SK-N-SH treated with all-trans-retinoic acid at 6 μM for 48 hours (cell line): ENCODE data around the gene DTWD2.
"Not testable (repeated sequence)": the region's sequence is repeated elsewhere in the genome, so short reads cannot be mapped to it uniquely, and the experiment has no call there.

ENCODE experiments used
- ATAC-seq: fragments of 200-7000 bp; cut with Tn5 transposase; 3 replicates; pipeline ENCODE4 v1.9.1; 2020; ENCODE audit warnings: mild to moderate bottlenecking, moderate library complexity
- ARNTL ChIP-seq: fragments of 450-650 bp; formaldehyde crosslinking; IDR thresholded peaks from 2 replicates; pipeline ENCODE4 v1.5.0; 2020; ENCODE audit warnings: low read depth, mild to moderate bottlenecking, moderate library complexity, borderline replicate concordance
- BACH2 ChIP-seq: fragments of 250-450 bp; sonication (Bioruptor Pico); IDR thresholded peaks from 2 replicates; pipeline ENCODE4 v1.9.0; 2021; ENCODE audit warnings: mild to moderate bottlenecking, borderline replicate concordance
- CREB5 ChIP-seq: fragments of 250-450 bp; sonication (Bioruptor Pico); IDR thresholded peaks from 2 replicates; pipeline ENCODE4 v1.5.1; 2020; ENCODE audit warnings: low read depth, mild to moderate bottlenecking, moderate library complexity
- CSDC2 ChIP-seq: fragments of 250-450 bp; sonication (Bioruptor Pico); IDR thresholded peaks from 2 replicates; pipeline ENCODE4 v1.5.0; 2020; ENCODE audit warnings: mild to moderate bottlenecking, moderate library complexity
- ESRRG ChIP-seq: fragments of 250-450 bp; sonication (Bioruptor Pico); IDR thresholded peaks from 2 replicates; pipeline ENCODE4 v1.6.1; 2021; ENCODE audit warnings: mild to moderate bottlenecking
- GLIS3 ChIP-seq: fragments of 250-450 bp; sonication (Bioruptor Pico); IDR thresholded peaks from 2 replicates; pipeline ENCODE4 v1.5.0; 2020; ENCODE audit warnings: mild to moderate bottlenecking, moderate library complexity
- OSR1 ChIP-seq: fragments of 250-450 bp; sonication (Bioruptor Pico); IDR thresholded peaks from 2 replicates; pipeline ENCODE4 v1.8.0; 2022; ENCODE audit warnings: moderate library complexity, mild to moderate bottlenecking, inconsistent platforms
- POU6F1 ChIP-seq: fragments of 250-450 bp; sonication (Bioruptor Pico); IDR thresholded peaks from 2 replicates; pipeline ENCODE4 v1.8.0; 2021; ENCODE audit warnings: low read depth, mild to moderate bottlenecking, moderate library complexity, borderline replicate concordance
- RARB ChIP-seq: fragments of 250-450 bp; sonication (Bioruptor Pico); IDR thresholded peaks from 2 replicates; pipeline ENCODE4 v1.8.0; 2021; ENCODE audit warnings: mild to moderate bottlenecking, moderate library complexity
- SNAI2 ChIP-seq: fragments of 250-450 bp; sonication (Bioruptor Pico); IDR thresholded peaks from 2 replicates; pipeline ENCODE4 v1.5.0; 2020; ENCODE audit warnings: mild to moderate bottlenecking, moderate library complexity
- TCF4 ChIP-seq: fragments of 250-450 bp; sonication (Bioruptor Pico); IDR thresholded peaks from 2 replicates; pipeline ENCODE4 v1.8.0; 2021; ENCODE audit warnings: mild to moderate bottlenecking, moderate library complexity, borderline replicate concordance
- TSHZ2 ChIP-seq: fragments of 250-450 bp; sonication (Bioruptor Pico); IDR thresholded peaks from 2 replicates; pipeline ENCODE4 v1.5.0; 2020; ENCODE audit warnings: mild to moderate bottlenecking, moderate library complexity
- ZC3H10 ChIP-seq: fragments of 250-450 bp; sonication (Bioruptor Pico); IDR thresholded peaks from 2 replicates; pipeline ENCODE4 v1.5.1; 2021; ENCODE audit warnings: mild to moderate bottlenecking, moderate library complexity
- ZFP3 ChIP-seq: fragments of 250-450 bp; sonication (Bioruptor Pico); IDR thresholded peaks from 2 replicates; pipeline ENCODE4 v1.5.0; 2020; ENCODE audit warnings: mild to moderate bottlenecking, moderate library complexity
- ZFP30 ChIP-seq: fragments of 450-650 bp; formaldehyde crosslinking; IDR thresholded peaks from 2 replicates; pipeline ENCODE4 v1.5.0; 2022; ENCODE audit warnings: mild to moderate bottlenecking, moderate library complexity
- ZNF565 ChIP-seq: fragments of 450-650 bp; formaldehyde crosslinking; conservative IDR thresholded peaks from 2 replicates; pipeline ENCODE4 v1.5.0; 2020; ENCODE audit warnings: low read depth, mild to moderate bottlenecking, moderate library complexity
- ZNF70 ChIP-seq: fragments of 450-650 bp; formaldehyde crosslinking; IDR thresholded peaks from 2 replicates; pipeline ENCODE4 v1.5.0; 2020; ENCODE audit warnings: mild to moderate bottlenecking, moderate library complexity
- ZNF8 ChIP-seq: fragments of 450-650 bp; formaldehyde crosslinking; IDR thresholded peaks from 2 replicates; pipeline ENCODE4 v1.5.0; 2020; ENCODE audit warnings: mild to moderate bottlenecking, moderate library complexity
- TF ChIP-seq, protein P1 (sequence below): fragments of 250-450 bp; sonication (Bioruptor Pico); IDR thresholded peaks from 2 replicates; pipeline ENCODE4 v1.5.1; 2021; ENCODE audit warnings: mild to moderate bottlenecking, moderate library complexity
- TF ChIP-seq, protein P2 (sequence below): fragments of 250-450 bp; sonication (Bioruptor Pico); IDR thresholded peaks from 2 replicates; pipeline ENCODE4 v1.8.0; 2020; ENCODE audit warnings: mild to moderate bottlenecking, moderate library complexity, borderline replicate concordance

DTWD2 gene

GRCh38 chr5:118999696-119000095, 11.3 kb upstream of the DTWD2 start:
- TF ChIP-seq POU6F1 (CRISPR knock-in tag) (no peak), CREB5 (CRISPR knock-in tag) (no peak), ESRRG (CRISPR knock-in tag) (no peak), ZFP30 (CRISPR knock-in tag) (no peak), ZC3H10 (no peak), GLIS3 (no peak), BACH2 (CRISPR knock-in tag) (no peak), SNAI2 (no peak), OSR1 (no peak), TCF4 (no peak), CSDC2 (CRISPR knock-in tag) (no peak), ARNTL (CRISPR knock-in tag) (no peak)
- TF ChIP-seq, protein P1, sequence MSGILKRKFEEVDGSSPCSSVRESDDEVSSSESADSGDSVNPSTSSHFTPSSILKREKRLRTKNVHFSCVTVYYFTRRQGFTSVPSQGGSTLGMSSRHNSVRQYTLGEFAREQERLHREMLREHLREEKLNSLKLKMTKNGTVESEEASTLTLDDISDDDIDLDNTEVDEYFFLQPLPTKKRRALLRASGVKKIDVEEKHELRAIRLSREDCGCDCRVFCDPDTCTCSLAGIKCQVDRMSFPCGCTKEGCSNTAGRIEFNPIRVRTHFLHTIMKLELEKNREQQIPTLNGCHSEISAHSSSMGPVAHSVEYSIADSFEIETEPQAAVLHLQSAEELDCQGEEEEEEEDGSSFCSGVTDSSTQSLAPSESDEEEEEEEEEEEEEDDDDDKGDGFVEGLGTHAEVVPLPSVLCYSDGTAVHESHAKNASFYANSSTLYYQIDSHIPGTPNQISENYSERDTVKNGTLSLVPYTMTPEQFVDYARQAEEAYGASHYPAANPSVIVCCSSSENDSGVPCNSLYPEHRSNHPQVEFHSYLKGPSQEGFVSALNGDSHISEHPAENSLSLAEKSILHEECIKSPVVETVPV (CRISPR knock-in tag) = no peak
- ATAC-seq = no peak

- ATAC-seq = not testable (repeated sequence)
Measured at GRCh38 chr5:118998861-118999260, 10.5 kb upstream of the DTWD2 start.

DNA sequence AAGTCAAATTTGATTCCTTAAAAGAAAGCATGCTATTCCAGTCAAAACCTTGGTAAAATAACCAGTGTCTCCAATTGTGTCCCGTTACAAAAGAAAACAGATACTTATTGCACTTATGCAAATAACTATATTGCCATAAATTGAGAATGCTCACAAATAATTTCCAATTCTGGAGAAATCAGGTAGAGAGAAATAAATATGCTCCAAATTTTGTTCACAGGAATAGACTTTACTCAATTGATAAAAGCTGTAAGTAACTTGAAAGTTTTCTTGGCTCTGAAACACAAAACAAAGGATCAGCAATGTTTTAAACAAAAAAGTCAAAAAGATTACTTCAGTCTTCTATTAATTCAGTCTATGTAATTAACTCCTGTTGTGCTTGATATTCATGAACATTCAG, 7.8 kb upstream of the DTWD2 start:
- no peak for ATAC-seq
- TF ChIP-seq TCF4 = no peak
- no peak for TF ChIP-seq GLIS3
- TF ChIP-seq, protein P1 (CRISPR knock-in tag) = no peak
- TF ChIP-seq ZNF8 (CRISPR knock-in tag) = no peak
- TF ChIP-seq TSHZ2 = no peak
- no peak for TF ChIP-seq RARB
- TF ChIP-seq, protein P2, sequence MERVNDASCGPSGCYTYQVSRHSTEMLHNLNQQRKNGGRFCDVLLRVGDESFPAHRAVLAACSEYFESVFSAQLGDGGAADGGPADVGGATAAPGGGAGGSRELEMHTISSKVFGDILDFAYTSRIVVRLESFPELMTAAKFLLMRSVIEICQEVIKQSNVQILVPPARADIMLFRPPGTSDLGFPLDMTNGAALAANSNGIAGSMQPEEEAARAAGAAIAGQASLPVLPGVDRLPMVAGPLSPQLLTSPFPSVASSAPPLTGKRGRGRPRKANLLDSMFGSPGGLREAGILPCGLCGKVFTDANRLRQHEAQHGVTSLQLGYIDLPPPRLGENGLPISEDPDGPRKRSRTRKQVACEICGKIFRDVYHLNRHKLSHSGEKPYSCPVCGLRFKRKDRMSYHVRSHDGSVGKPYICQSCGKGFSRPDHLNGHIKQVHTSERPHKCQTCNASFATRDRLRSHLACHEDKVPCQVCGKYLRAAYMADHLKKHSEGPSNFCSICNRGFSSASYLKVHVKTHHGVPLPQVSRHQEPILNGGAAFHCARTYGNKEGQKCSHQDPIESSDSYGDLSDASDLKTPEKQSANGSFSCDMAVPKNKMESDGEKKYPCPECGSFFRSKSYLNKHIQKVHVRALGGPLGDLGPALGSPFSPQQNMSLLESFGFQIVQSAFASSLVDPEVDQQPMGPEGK (CRISPR knock-in tag) = no peak
- TF ChIP-seq ZFP3 (CRISPR knock-in tag) = no peak
- TF ChIP-seq ZNF565 (CRISPR knock-in tag) = no peak

DNA sequence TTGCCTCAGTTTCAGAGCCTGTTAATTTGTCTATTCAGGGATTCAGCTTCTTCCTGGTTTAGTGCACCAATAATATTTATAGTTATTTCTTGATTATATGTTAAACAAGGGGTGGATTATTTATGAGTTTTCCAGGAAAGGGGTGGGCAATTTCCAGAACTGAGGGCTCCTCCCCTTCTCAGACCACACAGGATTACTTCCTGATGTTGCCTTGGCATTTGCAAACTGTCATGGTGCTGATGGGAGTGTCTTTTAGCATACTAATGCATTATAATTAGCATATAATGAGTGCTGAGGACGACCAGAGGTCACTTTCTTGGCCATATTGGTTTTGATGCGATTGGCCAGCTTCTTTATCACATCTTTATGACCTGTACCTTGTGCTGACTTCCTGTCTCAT, 6.2 kb upstream of the DTWD2 start:
- no peak for ATAC-seq
- no peak for TF ChIP-seq SNAI2
- no peak for TF ChIP-seq ZNF8 (CRISPR knock-in tag)
- no peak for TF ChIP-seq ESRRG (CRISPR knock-in tag)
- no peak for TF ChIP-seq ZNF565 (CRISPR knock-in tag)
- no peak for TF ChIP-seq TSHZ2
- TF ChIP-seq, protein P2 (CRISPR knock-in tag) = no peak
- no peak for TF ChIP-seq BACH2 (CRISPR knock-in tag)
- TF ChIP-seq ZNF70 = no peak

DNA sequence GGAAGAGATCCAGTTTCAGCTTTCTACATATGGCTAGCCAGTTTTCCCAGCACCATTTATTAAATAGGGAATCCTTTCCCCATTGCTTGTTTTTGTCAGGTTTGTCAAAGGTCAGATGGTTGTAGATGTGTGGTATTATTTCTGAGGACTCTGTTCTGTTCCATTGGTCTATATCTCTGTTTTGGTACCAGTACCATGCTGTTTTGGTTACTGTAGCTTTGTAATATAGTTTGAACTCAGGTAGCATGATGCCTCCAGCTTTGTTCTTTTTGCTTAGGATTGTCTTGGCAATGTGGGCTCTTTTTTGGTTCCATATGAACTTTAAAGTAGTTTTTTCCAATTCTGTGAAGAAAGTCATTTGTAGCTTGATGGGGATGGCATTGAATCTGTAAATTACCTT, 4.8 kb upstream of the DTWD2 start:
- not testable (repeated sequence) for ATAC-seq
